WTC11 (cell line): ENCODE data around the gene DLGAP5. TPM values are rescaled to one million over a fixed set of nuclear protein-coding genes. Genes with fewer than 3 reads are reported as not detected.

ENCODE experiments used
- ATAC-seq: fragments of 200-7000 bp; cut with Tn5 transposase; 2 replicates; pipeline ENCODE4 v1.10.0; 2021; ENCODE audit warnings: mild to moderate bottlenecking, moderate library complexity
- CTCF ChIA-PET: fragments of 300-600 bp; sonication (Branson Sonifier 250); formaldehyde crosslinking; loops from one replicate; lab custom pipeline; 2021; ENCODE audit warnings: antibody characterized with exemption; lab: Charles Lee
- POLR2A ChIA-PET: fragments of 350-600 bp; sonication (Branson Sonifier 250); formaldehyde crosslinking; loops from one replicate; lab custom pipeline; 2021; ENCODE audit warnings: antibody characterized with exemption; lab: Charles Lee
- DNase-seq: peaks from one replicate; pipeline ENCODE4 v3.0.0; 2021; ENCODE audit warnings: low spot score
- H3K27ac Mint-ChIP-seq: 2 replicates; pipeline ENCODE4 v1.8.0; 2021; ENCODE audit warnings: mixed read lengths
- H3K27me3 Mint-ChIP-seq: 2 replicates; pipeline ENCODE4 v1.8.0; 2021; ENCODE audit warnings: low read depth, mild to moderate bottlenecking, moderate library complexity, mixed read lengths
- H3K36me3 Mint-ChIP-seq: 2 replicates; pipeline ENCODE4 v1.8.0; 2021; ENCODE audit warnings: mixed read lengths
- H3K4me1 Mint-ChIP-seq: 2 replicates; pipeline ENCODE4 v1.8.0; 2022; ENCODE audit warnings: mixed read lengths
- H3K4me3 Mint-ChIP-seq: 2 replicates; pipeline ENCODE4 v1.8.0; 2021; ENCODE audit warnings: mild to moderate bottlenecking, moderate library complexity, mixed read lengths
- H3K9me3 Mint-ChIP-seq: 2 replicates; pipeline ENCODE4 v1.8.0; 2021; ENCODE audit warnings: mixed read lengths
- ARID4B ChIP-seq: sonication (generic); formaldehyde crosslinking; IDR thresholded peaks from 2 replicates; pipeline ENCODE4 v1.8.0; 2023; ENCODE audit warnings: missing genetic modification reagents, mild to moderate bottlenecking, borderline replicate concordance
- ATF3 ChIP-seq: sonication (generic); formaldehyde crosslinking; conservative IDR thresholded peaks from 2 replicates; pipeline ENCODE4 v1.8.1; 2022; ENCODE audit warnings: mild to moderate bottlenecking, missing genetic modification reagents
- CDX4 ChIP-seq: fragments of 250-450 bp; sonication (Bioruptor Pico); IDR thresholded peaks from 2 replicates; pipeline ENCODE4 v1.9.0; 2021; ENCODE audit warnings: moderate library complexity, mild to moderate bottlenecking, inconsistent platforms, borderline replicate concordance
- E2F5 ChIP-seq: sonication (generic); formaldehyde crosslinking; IDR thresholded peaks from 2 replicates; pipeline ENCODE4 v1.8.1; 2022; ENCODE audit warnings: mild to moderate bottlenecking, moderate library complexity, missing genetic modification reagents
- ELF4 ChIP-seq: sonication (generic); formaldehyde crosslinking; IDR thresholded peaks from 2 replicates; pipeline ENCODE4 v1.8.1; 2022; ENCODE audit warnings: low read depth, mild to moderate bottlenecking, moderate library complexity, missing genetic modification reagents
- ETV6 ChIP-seq: sonication (generic); formaldehyde crosslinking; IDR thresholded peaks from 2 replicates; pipeline ENCODE4 v1.8.1; 2022; ENCODE audit warnings: mild to moderate bottlenecking, missing genetic modification reagents
- GABPB1 ChIP-seq: sonication (generic); formaldehyde crosslinking; IDR thresholded peaks from 2 replicates; pipeline ENCODE4 v1.8.1; 2023; ENCODE audit warnings: mild to moderate bottlenecking, missing genetic modification reagents
- JAZF1 ChIP-seq: fragments of 250-450 bp; sonication (Bioruptor Pico); IDR thresholded peaks from 2 replicates; pipeline ENCODE4 v1.9.0; 2021; ENCODE audit warnings: moderate library complexity, mild to moderate bottlenecking, inconsistent platforms
- JUN ChIP-seq: sonication (generic); formaldehyde crosslinking; IDR thresholded peaks from 2 replicates; pipeline ENCODE4 v1.8.0; 2023; ENCODE audit warnings: mild to moderate bottlenecking, missing genetic modification reagents
- NFE2L1 ChIP-seq: sonication (generic); formaldehyde crosslinking; IDR thresholded peaks from 2 replicates; pipeline ENCODE4 v1.8.1; 2023; ENCODE audit warnings: missing genetic modification reagents
- NR3C1 ChIP-seq: sonication (generic); formaldehyde crosslinking; conservative IDR thresholded peaks from 2 replicates; pipeline ENCODE4 v1.8.1; 2023; ENCODE audit warnings: low read depth, mild to moderate bottlenecking, missing genetic modification reagents
- PREB ChIP-seq: sonication (generic); formaldehyde crosslinking; IDR thresholded peaks from 2 replicates; pipeline ENCODE4 v1.8.1; 2022; ENCODE audit warnings: mild to moderate bottlenecking, missing genetic modification reagents, moderate library complexity, borderline replicate concordance
- PRRX2 ChIP-seq: fragments of 250-450 bp; sonication (Bioruptor Pico); IDR thresholded peaks from 2 replicates; pipeline ENCODE4 v1.8.0; 2021; ENCODE audit warnings: mild to moderate bottlenecking
- ZBTB21 ChIP-seq: sonication (generic); formaldehyde crosslinking; IDR thresholded peaks from 2 replicates; pipeline ENCODE4 v1.8.1; 2023; ENCODE audit warnings: mild to moderate bottlenecking, missing genetic modification reagents, borderline replicate concordance
- ZNF281 ChIP-seq: sonication (generic); formaldehyde crosslinking; IDR thresholded peaks from 2 replicates; pipeline ENCODE4 v1.8.0; 2023; ENCODE audit warnings: mild to moderate bottlenecking, missing genetic modification reagents
- total RNA-seq: library from RNA; stranded (reverse); gene quantifications from 3 replicates; pipeline ENCODE4 v1.2.3, GENCODE V29; 2021

The DLGAP5 gene
- total RNA-seq, 1 experiment from 2014 or later, result 141 TPM

- no peak for DNase-seq
- ChIA-PET CTCF (interaction anchor here (1.5 to 2.2 kb wide), 2 partner anchors 12 to 16 kb away, joined by 4 to 7 read pairs; no protein-coding TSS in a partner anchor), POLR2A (no interaction called here)
- Mint-ChIP-seq H3K27me3 (peaks cover 24% of the 10 kb centered on the region), H3K4me3 (no peak overlapping the region), H3K36me3 (no peaks in the 10 kb centered on the region), H3K9me3 (no peaks in the 10 kb centered on the region), H3K4me1 (peaks cover 5% of the 10 kb centered on the region), H3K27ac (no peak overlapping the region)
- TF ChIP-seq ZNF281 (CRISPR knock-in tag), result no peak
- TF ChIP-seq JAZF1 (CRISPR knock-in tag), result no peak
- no peak for TF ChIP-seq ZBTB21 (CRISPR knock-in tag)
- ATAC-seq, result no peak
These were observed 68.9 kb downstream of the DLGAP5 start for GRCh38 chr14:55122440-55122986.

GRCh38 chr14:55121628-55122439 lies 69.6 kb downstream of the DLGAP5 start:
- ChIA-PET CTCF (interaction anchor here (1.5 kb wide), 1 partner anchor 17 kb away, joined by 4 read pairs; no protein-coding TSS in a partner anchor), POLR2A (no interaction called here)
- H3K36me3 Mint-ChIP-seq, result no peaks in the 10 kb centered on the region
- H3K9me3 Mint-ChIP-seq, result no peaks in the 10 kb centered on the region
- no peak overlapping the region for H3K27ac Mint-ChIP-seq
- ATAC-seq (no peak), DNase-seq (no peak)
- peaks cover 17% of the 10 kb centered on the region for H3K27me3 Mint-ChIP-seq
- peaks cover 5% of the 10 kb centered on the region for H3K4me1 Mint-ChIP-seq
- TF ChIP-seq PREB (no peak), JAZF1 (CRISPR knock-in tag) (no peak), ARID4B (no peak), ETV6 (CRISPR knock-in tag) (no peak), NFE2L1 (CRISPR knock-in tag) (no peak), ELF4 (CRISPR knock-in tag) (no peak), GABPB1 (CRISPR knock-in tag) (no peak), ATF3 (CRISPR knock-in tag) (no peak), E2F5 (no peak), NR3C1 (no peak), PRRX2 (CRISPR knock-in tag) (no peak), CDX4 (CRISPR knock-in tag) (no peak), JUN (CRISPR knock-in tag) (no peak)
- no peak overlapping the region for H3K4me3 Mint-ChIP-seq
